Measurements from ENCODE around the gene FAM50A. TPM values are rescaled to one million over a fixed set of nuclear protein-coding genes. Genes with fewer than 3 reads are reported as not detected.

FAM50A gene
- total RNA-seq, 1 experiment from 2014 or later: 75.9 TPM

DNA sequence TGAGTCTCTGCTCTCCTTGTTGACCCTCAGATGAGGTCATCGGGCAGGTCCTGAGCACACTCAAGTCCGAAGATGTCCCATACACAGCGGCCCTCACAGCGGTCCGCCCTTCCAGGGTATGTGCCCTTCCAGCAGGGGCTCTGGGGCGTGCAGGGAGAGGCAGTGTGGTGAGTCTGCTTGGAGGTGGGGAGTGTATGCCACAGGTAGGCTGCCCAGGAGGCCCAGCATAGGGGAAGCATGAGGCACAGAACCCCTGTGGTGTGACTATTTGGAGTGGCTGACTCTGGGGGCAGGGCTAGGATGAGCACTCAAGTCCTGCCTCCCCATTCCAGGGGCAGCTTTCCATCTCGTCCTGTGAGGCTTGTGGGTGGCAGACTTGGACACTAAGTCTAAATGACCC is 10.3 kb upstream of the FAM50A start:
- H3K4me3 ChIP-seq (ENCODE audit: low read depth, low read length): no peak overlapping the region
- ChIA-PET POLR2A (no interaction called here), CTCF (no interaction called here)
- peaks cover 10% of the 10 kb centered on the region; the same call in 1 of the 2 replicates for H3K4me1 ChIP-seq
- intact Hi-C loops (cut with micrococcal nuclease; ENCODE audit: unreplicated experiment): no loop called here
- no TSS peak for BruUV-seq (replicated peaks)
- no peaks in the 10 kb centered on the region for H3K9me3 Mint-ChIP-seq (ENCODE audit: unreplicated experiment)
- H3K36me3 ChIP-seq (ENCODE audit: control insufficient read depth, insufficient read depth, low read length): no peaks in the 10 kb centered on the region
- H3K36me3 Mint-ChIP-seq (ENCODE audit: insufficient read depth, unreplicated experiment): peaks cover under 1% of the 10 kb centered on the region
- H3K27ac Mint-ChIP-seq (ENCODE audit: unreplicated experiment): no peak overlapping the region
- no peaks in the 10 kb centered on the region for H3K27me3 Mint-ChIP-seq (ENCODE audit: insufficient read depth, unreplicated experiment)
- no peaks in the 10 kb centered on the region for H3K27me3 ChIP-seq (replicated peaks; ENCODE audit: control insufficient read depth, insufficient read depth, low read length)
- peaks cover 7% of the 10 kb centered on the region for H3K4me1 Mint-ChIP-seq (ENCODE audit: low read depth, unreplicated experiment)
- no peaks in the 10 kb centered on the region for H3K9me3 ChIP-seq
- DNase-seq: no peak
- H3K4me3 Mint-ChIP-seq (ENCODE audit: unreplicated experiment): no peak overlapping the region
- TF ChIP-seq, protein P1, sequence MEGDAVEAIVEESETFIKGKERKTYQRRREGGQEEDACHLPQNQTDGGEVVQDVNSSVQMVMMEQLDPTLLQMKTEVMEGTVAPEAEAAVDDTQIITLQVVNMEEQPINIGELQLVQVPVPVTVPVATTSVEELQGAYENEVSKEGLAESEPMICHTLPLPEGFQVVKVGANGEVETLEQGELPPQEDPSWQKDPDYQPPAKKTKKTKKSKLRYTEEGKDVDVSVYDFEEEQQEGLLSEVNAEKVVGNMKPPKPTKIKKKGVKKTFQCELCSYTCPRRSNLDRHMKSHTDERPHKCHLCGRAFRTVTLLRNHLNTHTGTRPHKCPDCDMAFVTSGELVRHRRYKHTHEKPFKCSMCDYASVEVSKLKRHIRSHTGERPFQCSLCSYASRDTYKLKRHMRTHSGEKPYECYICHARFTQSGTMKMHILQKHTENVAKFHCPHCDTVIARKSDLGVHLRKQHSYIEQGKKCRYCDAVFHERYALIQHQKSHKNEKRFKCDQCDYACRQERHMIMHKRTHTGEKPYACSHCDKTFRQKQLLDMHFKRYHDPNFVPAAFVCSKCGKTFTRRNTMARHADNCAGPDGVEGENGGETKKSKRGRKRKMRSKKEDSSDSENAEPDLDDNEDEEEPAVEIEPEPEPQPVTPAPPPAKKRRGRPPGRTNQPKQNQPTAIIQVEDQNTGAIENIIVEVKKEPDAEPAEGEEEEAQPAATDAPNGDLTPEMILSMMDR (IDR thresholded peaks at IDR 0.05; ENCODE audit: insufficient read depth in 1 of 2, low read depth in 1 of 2, low read length in 1 of 2, severe bottlenecking in 1 of 2, unreplicated experiment in 1 of 2): no peak

DNA sequence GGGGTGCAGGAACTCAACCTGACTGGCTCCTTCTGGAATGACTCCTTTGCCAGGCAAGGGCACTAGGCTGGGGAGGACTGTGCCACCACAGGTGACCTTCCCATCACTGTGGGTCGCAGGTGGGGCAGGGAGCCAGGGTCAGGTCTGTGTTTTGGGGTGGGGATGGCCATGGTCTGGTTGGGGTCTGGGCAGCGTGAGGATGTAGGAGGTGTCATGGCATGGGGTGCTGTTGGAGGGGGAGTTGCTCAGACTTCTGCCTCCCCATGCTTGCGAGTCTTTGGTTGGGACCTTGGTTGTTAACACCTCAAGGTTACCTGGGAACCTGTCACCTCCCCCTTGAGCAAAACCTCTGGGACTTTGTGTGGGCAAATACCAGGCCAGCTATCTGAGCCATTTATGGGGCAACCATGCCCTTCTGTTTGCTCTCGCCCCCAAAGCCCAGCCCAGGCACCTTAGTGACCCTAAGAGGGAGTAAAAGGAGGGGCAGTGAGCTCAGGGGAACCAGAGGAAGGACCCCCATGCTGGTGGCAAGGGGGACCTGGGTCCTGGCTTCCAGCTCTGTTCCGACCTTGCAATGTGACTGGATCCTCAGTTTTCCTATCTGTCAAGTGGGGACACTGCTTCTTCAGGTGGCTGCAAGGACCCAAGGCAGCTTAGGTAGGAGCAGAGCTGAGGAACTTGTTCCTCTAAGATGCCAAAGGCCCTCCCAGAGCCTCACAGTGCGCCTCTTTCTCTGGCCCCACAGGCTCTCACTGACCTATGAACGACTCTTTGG is 9.4 kb upstream of the FAM50A start:
- Mint-ChIP-seq H3K27ac (ENCODE audit: unreplicated experiment) (no peak overlapping the region), H3K4me1 (ENCODE audit: low read depth, unreplicated experiment) (peaks cover 7% of the 10 kb centered on the region), H3K36me3 (ENCODE audit: insufficient read depth, unreplicated experiment) (no peaks in the 10 kb centered on the region), H3K27me3 (ENCODE audit: insufficient read depth, unreplicated experiment) (no peaks in the 10 kb centered on the region), H3K9me3 (ENCODE audit: unreplicated experiment) (no peaks in the 10 kb centered on the region), H3K4me3 (ENCODE audit: unreplicated experiment) (no peak overlapping the region)
- no TSS peak for BruUV-seq (replicated peaks)
- POLR2A ChIA-PET: no interaction called here
- no peaks in the 10 kb centered on the region for H3K27me3 ChIP-seq (replicated peaks; ENCODE audit: control insufficient read depth, insufficient read depth, low read length)
- CTCF ChIA-PET: no interaction called here
- no peak overlapping the region for H3K4me3 ChIP-seq (ENCODE audit: low read depth, low read length)
- intact Hi-C loops (cut with micrococcal nuclease; ENCODE audit: unreplicated experiment): no loop called here
- H3K36me3 ChIP-seq (ENCODE audit: control insufficient read depth, insufficient read depth, low read length): no peaks in the 10 kb centered on the region
- H3K4me1 ChIP-seq: peaks cover 8% of the 10 kb centered on the region; the same call in 1 of the 2 replicates
- TF ChIP-seq, protein P1 (IDR thresholded peaks at IDR 0.05; ENCODE audit: insufficient read depth in 1 of 2, low read depth in 1 of 2, low read length in 1 of 2, severe bottlenecking in 1 of 2, unreplicated experiment in 1 of 2): no peak
- no peak for DNase-seq
- H3K9me3 ChIP-seq: no peaks in the 10 kb centered on the region

DNA sequence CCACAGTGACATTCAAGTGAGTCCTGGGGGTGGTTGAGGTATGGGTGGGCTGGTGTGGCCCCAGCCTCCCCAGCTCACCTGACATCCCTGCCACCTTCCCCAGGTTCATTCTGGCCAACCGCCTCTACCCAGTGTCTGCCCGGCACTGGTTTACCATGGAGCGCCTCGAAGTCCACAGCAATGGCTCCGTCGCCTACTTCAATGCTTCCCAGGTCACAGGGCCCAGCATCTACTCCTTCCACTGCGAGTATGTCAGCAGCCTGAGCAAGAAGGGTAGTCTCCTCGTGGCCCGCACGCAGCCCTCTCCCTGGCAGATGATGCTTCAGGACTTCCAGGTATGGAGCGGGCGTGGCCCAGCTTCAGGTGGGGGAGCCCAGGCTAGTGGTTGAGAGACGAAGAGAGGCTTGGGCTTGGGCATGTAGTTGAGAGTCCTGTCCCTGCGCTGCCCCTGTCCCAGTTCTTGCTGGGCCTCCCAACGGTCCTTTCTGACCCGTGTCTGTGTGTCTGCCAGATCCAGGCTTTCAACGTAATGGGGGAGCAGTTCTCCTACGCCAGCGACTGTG is 8.7 kb upstream of the FAM50A start:
- TF ChIP-seq, protein P1 (IDR thresholded peaks at IDR 0.05; ENCODE audit: insufficient read depth in 1 of 2, low read depth in 1 of 2, low read length in 1 of 2, severe bottlenecking in 1 of 2, unreplicated experiment in 1 of 2): no peak
- ChIA-PET POLR2A (interaction anchor here (0.5 kb wide), 1 partner anchor 39 kb away, joined by 3 read pairs; no protein-coding TSS in a partner anchor), CTCF (no interaction called here)
- H3K4me1 Mint-ChIP-seq (ENCODE audit: low read depth, unreplicated experiment): peaks cover 7% of the 10 kb centered on the region
- Histone ChIP-seq H3K4me1 (0 out of 2 replicates have a peak, but pooled peaks cover 6% of the 10 kb centered on the region), H3K9me3 (no peaks in the 10 kb centered on the region), H3K36me3 (ENCODE audit: control insufficient read depth, insufficient read depth, low read length) (no peaks in the 10 kb centered on the region), H3K4me3 (ENCODE audit: low read depth, low read length) (no peak overlapping the region), H3K27me3 (replicated peaks; ENCODE audit: control insufficient read depth, insufficient read depth, low read length) (no peaks in the 10 kb centered on the region)
- DNase-seq: no peak
- no peak overlapping the region for H3K27ac Mint-ChIP-seq (ENCODE audit: unreplicated experiment)
- H3K4me3 Mint-ChIP-seq (ENCODE audit: unreplicated experiment): no peak overlapping the region
- peaks cover 2% of the 10 kb centered on the region for H3K36me3 Mint-ChIP-seq (ENCODE audit: insufficient read depth, unreplicated experiment)
- BruUV-seq (replicated peaks): no TSS peak
- intact Hi-C loops (cut with micrococcal nuclease; ENCODE audit: unreplicated experiment): no loop called here
- no peaks in the 10 kb centered on the region for H3K9me3 Mint-ChIP-seq (ENCODE audit: unreplicated experiment)
- H3K27me3 Mint-ChIP-seq (ENCODE audit: insufficient read depth, unreplicated experiment): no peaks in the 10 kb centered on the region

All from Caco-2 (cell line).